Hepatocyte (in vitro differentiated cells): ENCODE data around the gene ZBED4.

Source experiments
- CTCF ChIP-seq: fragments of 200-600 bp; sonication (generic); IDR thresholded peaks from 2 replicates; pipeline ENCODE4 v1.5.1; 2016; ENCODE audit warnings: antibody characterized with exemption, mild to moderate bottlenecking; ENCODE audit not compliant: poor library complexity
- EZH2 ChIP-seq: fragments of 200-600 bp; sonication (generic); IDR thresholded peaks from 2 replicates; pipeline ENCODE4 v1.6.1; 2016; ENCODE audit warnings: antibody characterized with exemption, mild to moderate bottlenecking, borderline replicate concordance

- TF ChIP-seq CTCF (no peak), EZH2 (no peak)
These were observed 3.3 kb downstream of the ZBED4 start for GRCh38 chr22:49856766-49857618.
